ENCODE data around the gene ALK. TPM values are rescaled to one million over a fixed set of nuclear protein-coding genes. Genes with fewer than 3 reads are reported as not detected.

The ALK gene
- total RNA-seq, 1 donor from 2014 or later: 9.6 TPM

- Mint-ChIP-seq H3K4me1 (ENCODE audit: low read depth, unreplicated experiment) (peaks cover 17% of the 10 kb centered on the region), H3K4me3 (ENCODE audit: unreplicated experiment) (no peak overlapping the region), H3K27ac (ENCODE audit: unreplicated experiment) (no peak overlapping the region), H3K36me3 (ENCODE audit: unreplicated experiment) (peaks cover 5% of the 10 kb centered on the region), H3K9me3 (ENCODE audit: unreplicated experiment) (peaks cover 9% of the 10 kb centered on the region), H3K27me3 (ENCODE audit: unreplicated experiment) (peaks cover 6% of the 10 kb centered on the region)
- TF ChIP-seq, protein P1, sequence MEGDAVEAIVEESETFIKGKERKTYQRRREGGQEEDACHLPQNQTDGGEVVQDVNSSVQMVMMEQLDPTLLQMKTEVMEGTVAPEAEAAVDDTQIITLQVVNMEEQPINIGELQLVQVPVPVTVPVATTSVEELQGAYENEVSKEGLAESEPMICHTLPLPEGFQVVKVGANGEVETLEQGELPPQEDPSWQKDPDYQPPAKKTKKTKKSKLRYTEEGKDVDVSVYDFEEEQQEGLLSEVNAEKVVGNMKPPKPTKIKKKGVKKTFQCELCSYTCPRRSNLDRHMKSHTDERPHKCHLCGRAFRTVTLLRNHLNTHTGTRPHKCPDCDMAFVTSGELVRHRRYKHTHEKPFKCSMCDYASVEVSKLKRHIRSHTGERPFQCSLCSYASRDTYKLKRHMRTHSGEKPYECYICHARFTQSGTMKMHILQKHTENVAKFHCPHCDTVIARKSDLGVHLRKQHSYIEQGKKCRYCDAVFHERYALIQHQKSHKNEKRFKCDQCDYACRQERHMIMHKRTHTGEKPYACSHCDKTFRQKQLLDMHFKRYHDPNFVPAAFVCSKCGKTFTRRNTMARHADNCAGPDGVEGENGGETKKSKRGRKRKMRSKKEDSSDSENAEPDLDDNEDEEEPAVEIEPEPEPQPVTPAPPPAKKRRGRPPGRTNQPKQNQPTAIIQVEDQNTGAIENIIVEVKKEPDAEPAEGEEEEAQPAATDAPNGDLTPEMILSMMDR (IDR thresholded peaks at IDR 0.05; ENCODE audit: partially characterized antibody, unreplicated experiment): no peak
- DNase-seq: no peak
Observed at GRCh38 chr2:29898999-29899398, 22.4 kb downstream of the ALK start.

GRCh38 chr2:29894822-29895614 is 26.4 kb downstream of the ALK start:
- no peak for DNase-seq

GRCh38 chr2:29892585-29893259 is 28.7 kb downstream of the ALK start:
- Mint-ChIP-seq H3K4me1 (ENCODE audit: low read depth, unreplicated experiment) (peaks cover 18% of the 10 kb centered on the region), H3K27me3 (ENCODE audit: unreplicated experiment) (peaks cover 10% of the 10 kb centered on the region), H3K27ac (ENCODE audit: unreplicated experiment) (no peak overlapping the region), H3K36me3 (ENCODE audit: unreplicated experiment) (no peaks in the 10 kb centered on the region), H3K9me3 (ENCODE audit: unreplicated experiment) (peaks cover 7% of the 10 kb centered on the region), H3K4me3 (ENCODE audit: unreplicated experiment) (no peak overlapping the region)
- DNase-seq: no peak
- TF ChIP-seq, protein P1 (IDR thresholded peaks at IDR 0.05; ENCODE audit: partially characterized antibody, unreplicated experiment): no peak

More at GRCh38 chr2:29894822-29895614, 26.4 kb downstream of the ALK start:
- TF ChIP-seq, protein P1 (IDR thresholded peaks at IDR 0.05; ENCODE audit: partially characterized antibody, unreplicated experiment): no peak
- H3K9me3 Mint-ChIP-seq (ENCODE audit: unreplicated experiment): peaks cover 9% of the 10 kb centered on the region
- H3K36me3 Mint-ChIP-seq (ENCODE audit: unreplicated experiment): peaks cover 3% of the 10 kb centered on the region
- H3K27ac Mint-ChIP-seq (ENCODE audit: unreplicated experiment): peak overlapping the region; percentile 46
- H3K4me3 Mint-ChIP-seq (ENCODE audit: unreplicated experiment): no peak overlapping the region
- H3K4me1 Mint-ChIP-seq (ENCODE audit: low read depth, unreplicated experiment): peaks cover 18% of the 10 kb centered on the region
- H3K27me3 Mint-ChIP-seq (ENCODE audit: unreplicated experiment): peaks cover 6% of the 10 kb centered on the region

- Mint-ChIP-seq H3K27me3 (ENCODE audit: unreplicated experiment) (peaks cover 3% of the 10 kb centered on the region), H3K36me3 (ENCODE audit: unreplicated experiment) (peaks cover 5% of the 10 kb centered on the region), H3K4me3 (ENCODE audit: unreplicated experiment) (no peak overlapping the region), H3K27ac (ENCODE audit: unreplicated experiment) (no peak overlapping the region), H3K9me3 (ENCODE audit: unreplicated experiment) (no peaks in the 10 kb centered on the region), H3K4me1 (ENCODE audit: low read depth, unreplicated experiment) (no peaks in the 10 kb centered on the region)
- TF ChIP-seq, protein P1 (IDR thresholded peaks at IDR 0.05; ENCODE audit: partially characterized antibody, unreplicated experiment): no peak
- no peak for DNase-seq
Observed at GRCh38 chr2:29881089-29881730, 40.2 kb downstream of the ALK start.

Data from glutamatergic neuron (in vitro differentiated cells).